Stimulated activated CD4-positive, alpha-beta T cell treated with anti-CD3 and anti-CD28 coated beads, Interleukin-4, amount 100 ng/mL, for 24 hours (primary cell): Measurements from ENCODE around the gene GGCT.
A peak's percentile ranks its signal among the peaks of the same experiment; 100 is the strongest.
"Not testable (repeated sequence)": the region's sequence is repeated elsewhere in the genome, so short reads cannot be mapped to it uniquely, and the experiment has no call there.

Experiments
- DNase-seq: peaks from one replicate; pipeline ENCODE4 v3.0.0-alpha.2; 2020

The GGCT gene, protein sequence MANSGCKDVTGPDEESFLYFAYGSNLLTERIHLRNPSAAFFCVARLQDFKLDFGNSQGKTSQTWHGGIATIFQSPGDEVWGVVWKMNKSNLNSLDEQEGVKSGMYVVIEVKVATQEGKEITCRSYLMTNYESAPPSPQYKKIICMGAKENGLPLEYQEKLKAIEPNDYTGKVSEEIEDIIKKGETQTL

DNA sequence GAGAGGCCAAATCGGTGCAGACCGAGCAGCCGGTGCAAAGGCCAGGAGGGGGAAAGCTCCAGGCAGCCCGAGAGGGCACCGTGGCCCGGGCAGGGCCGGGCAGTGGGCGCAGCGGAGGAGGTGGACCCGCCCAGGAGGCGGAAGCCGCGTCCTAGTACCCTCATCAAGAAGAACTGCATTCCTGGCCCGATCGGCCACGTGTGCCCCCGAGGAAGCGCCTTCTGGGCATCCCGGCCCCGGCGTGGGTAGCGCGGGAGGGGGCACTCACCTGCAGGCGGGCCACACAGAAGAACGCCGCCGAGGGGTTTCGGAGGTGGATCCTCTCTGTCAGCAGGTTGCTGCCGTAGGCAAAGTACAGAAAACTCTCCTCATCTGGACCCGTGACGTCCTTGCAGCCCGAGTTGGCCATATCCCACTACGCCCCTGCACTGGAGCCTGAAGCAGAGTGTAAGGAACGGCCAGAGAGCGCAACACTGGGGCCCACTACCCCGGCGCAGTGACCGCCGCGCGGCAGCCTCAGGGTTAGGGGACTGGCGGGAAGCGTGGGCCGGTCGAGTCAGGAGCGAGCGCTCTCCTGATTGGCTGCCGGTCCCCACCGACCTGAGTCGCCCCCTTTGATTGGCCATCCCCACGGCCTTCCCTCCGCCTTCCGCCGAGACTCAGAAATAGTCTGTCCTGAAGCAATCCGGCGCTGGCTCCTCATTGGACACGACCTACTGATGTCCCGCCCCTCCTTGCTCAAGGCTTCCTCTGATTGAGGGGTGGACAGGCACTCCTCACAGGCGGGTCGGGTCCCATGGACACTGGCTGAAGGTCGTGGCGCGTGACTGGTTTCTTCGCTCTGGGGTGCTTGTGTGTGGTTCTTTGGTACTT lies at the start of gene GGCT:
Gene GGCT (minus strand): TSS at position 529 of the 873 bp plus-strand sequence. CDS start 120 bp downstream, at position 409.
- peak; percentile 98 for DNase-seq

DNA sequence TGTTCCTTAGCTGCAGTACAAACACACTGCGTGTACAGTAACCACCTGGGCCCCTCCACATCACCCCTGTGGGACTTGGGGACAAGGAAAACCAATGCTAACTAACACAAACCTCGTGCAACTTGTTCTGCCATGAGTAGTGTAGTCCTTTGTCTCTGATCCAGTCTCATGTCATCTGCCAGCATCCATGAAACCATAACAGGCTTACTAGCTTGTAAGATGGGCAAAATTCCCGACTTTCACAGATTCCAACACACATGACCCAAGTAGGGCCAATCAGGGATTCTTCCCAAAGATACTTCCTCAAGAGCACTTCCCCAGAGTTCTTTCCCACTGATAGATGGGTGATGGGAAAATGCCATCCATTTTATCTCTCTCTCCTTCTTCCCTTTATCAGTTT lies 48.9 kb upstream of the GGCT start:
- DNase-seq = no peak

DNA sequence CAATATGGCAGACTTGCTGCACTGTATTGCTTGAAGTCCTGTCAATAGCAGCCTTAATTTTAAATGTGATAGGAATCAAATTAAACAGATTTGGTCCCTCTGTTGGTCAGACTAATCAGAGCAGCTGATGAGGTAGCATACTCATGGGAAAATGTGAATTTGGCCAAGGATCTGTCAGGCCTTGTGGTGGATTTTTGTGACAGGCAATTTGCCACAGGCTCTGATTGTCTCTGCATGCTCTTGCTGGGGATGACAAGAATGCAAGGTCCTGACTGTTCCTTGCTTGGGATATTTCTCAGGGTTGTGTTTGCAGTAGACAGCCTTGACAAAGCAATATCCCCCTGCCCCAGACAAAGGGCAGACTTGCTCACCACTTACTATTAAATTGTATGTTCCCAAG lies 48.5 kb upstream of the GGCT start:
- no peak for DNase-seq

DNA sequence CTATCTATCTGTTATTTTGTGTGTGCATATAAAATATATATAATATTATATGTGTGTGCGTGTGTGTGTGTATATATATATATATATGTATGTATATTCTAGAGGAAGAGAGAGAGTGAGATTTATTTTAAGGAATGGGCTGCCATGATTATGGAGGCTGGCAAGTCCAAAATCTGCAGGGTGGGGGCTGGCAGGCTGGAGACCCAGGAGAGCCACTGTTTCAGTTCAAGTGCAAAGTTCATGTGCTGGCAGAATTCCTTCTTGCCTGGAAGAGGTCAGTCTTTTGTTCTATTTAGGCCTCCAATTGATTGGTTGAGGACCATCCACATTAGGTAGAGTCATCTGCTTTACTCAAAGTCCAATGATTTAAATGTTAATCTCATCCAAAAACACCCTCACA lies 47.7 kb upstream of the GGCT start:
- DNase-seq = no peak

DNA sequence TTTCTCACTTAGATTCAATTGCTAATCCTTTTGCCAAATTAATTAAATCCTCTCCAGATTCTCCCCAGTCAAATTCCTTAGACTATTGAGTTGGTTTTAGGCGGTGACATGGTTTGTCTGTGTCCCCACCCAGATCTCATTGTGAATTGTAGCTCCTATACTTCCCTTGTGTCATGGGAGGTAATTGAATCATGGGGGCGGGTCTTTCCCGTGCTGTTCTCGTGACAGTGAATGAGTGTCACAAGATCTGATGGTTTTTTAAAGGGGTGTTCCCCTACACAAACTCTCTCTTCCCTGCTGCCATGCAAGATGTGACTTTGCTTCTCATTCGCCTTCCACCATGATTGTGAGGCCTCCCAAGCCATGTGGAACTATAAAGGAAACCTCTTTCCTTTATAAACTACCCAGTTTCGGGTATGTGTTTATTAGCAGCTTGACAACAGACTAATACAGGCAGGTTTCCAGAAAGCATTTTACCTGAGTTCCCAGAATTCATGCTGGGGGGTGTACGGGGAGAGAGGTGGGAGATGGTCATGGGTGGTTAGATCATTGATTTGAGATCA lies 45.4 kb upstream of the GGCT start:
- DNase-seq = no peak

DNA sequence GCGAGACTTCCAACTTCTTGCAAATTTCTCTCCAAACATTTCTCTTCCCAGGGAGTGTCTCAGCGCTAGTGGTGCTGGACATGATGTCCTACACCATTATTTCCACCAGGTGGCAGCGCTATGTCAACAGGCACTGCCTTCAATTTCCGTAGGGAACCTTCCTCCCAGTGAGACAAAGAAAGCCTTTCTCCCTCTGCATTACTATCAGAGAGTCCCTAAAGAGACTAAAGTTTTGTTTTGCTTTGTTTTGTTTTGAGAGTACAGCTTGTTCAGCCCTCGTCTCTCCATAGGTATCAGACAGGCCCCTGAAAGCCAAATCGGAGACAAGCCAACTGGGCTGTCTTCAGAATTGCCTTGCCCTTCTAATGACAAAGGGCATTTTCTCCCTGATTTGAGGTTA lies 44.2 kb upstream of the GGCT start:
- DNase-seq = peak; percentile 49

DNA sequence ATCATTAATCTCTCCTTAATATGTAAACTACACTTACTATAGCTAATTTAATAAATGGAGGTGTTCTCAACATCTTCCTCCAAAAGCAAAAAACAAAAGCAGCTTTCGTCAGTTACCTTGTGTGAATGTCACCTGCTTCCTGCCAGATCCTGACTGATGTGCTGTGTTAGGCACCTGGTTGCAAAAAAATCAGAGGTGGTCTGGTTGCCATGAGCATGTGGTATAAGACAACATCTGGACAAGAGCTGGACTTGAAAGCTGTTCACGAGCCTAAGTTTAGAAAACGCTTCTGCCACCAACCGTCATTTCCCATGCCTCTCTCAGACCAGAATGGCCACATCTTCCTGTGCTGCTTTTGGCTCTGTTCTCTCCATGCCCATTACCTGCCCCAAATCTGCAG lies 42.0 kb upstream of the GGCT start:
- no peak for DNase-seq

DNA sequence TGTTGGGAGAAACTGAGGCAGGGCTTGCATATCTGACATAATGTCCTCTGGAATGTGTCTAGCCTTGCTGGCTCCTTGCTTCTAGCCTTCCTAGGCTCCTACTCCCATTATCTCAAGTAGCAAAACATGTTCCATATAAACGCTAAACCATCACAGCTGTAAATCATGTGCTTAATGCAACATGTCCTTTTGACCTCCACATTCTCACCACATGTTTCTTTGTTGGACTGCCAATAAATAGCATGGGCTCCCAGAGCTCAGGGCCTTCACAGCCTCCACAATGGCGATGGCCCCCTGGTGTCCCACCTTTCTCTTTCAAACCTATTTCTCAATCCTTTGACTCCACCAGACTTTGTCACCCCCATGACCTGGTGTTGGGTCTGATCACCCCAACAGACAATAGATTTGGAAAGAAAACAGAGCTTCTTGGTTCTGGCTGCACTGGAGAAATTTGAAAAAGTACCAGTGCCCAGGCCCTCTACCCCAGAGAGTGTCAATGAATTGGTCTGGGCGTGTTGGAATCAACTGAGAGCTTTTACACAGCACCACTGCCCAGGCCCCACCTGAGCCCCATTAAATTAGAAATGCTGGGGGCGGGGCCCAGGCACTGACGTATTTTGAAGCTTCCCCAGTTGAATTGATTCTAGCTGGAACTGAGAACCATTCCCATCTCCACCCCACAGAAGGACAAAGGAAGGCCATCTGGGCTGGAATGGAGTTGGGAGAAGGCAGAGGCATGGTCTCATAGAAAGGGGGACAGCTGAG lies 41.3 kb upstream of the GGCT start:
- no peak for DNase-seq

DNA sequence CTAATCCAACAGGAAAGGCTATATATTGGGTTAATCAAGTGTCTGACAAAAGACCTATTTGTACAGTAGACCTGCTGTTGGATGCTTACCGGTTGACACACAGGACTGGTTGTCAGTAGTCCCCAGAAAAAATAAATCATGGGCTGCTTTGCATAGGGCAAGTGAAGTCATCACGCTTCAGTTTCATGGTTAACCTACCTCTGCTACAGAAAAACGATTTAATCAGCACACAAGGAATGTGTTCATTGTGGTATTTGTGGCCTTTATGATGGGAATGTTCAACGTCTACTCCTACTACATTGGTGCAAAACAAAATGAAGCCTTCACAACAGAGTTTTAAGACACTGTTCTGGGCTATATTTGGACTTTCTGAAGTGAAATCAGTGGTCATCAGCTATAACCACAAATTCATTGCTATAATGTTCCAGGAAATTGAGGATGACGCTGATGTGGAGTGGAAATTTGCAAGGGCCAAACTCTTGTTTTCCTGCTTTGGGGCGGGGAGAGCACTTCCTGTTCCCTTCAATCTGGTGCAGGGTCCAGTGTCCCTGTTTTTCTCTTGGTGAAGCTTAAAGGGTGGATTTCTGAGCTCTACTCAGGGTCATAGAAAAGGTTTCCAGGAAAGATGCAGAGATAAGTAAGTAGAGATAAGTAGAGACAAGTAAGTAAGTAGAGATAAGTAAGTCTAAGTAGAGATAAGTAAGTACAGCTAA lies 39.3 kb upstream of the GGCT start:
- no peak for DNase-seq

DNA sequence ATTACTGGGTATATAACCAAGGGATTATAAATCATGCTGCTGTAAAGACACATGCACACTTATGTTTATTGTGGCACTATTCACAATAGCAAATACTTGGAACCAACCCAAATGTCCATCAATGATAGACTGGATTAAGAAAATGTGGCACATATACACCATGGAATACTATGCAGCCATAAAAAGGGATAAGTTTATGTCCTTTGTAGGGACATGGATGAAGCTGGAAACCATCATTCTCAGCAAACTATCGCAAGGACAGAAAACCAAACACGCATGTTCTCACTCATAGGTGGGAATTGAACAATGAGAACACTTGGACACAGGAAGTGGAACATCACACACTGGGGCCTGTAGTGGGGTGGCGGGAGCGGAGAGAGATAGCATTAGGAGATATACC lies 38.5 kb upstream of the GGCT start:
- not testable (repeated sequence) for DNase-seq

DNA sequence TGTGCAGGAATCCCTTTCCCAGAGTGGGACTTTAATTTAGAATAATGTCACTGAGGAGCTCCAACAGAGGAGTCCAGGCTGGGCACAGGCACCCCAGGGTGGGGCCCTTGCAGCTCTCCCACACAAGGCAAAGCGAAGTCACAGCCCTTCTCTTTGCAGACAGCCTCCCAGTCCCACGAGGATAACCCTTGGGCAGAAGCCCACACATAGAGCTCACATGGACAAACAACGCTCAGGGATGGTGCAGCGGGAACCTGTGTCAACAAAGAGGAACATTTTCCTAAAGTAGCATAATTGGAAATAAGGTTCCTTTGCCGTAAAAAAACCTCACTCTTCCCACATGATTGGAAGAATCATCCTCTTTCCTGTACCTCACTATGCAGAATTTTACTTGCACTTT lies 29.3 kb upstream of the GGCT start:
- DNase-seq = no peak

DNA sequence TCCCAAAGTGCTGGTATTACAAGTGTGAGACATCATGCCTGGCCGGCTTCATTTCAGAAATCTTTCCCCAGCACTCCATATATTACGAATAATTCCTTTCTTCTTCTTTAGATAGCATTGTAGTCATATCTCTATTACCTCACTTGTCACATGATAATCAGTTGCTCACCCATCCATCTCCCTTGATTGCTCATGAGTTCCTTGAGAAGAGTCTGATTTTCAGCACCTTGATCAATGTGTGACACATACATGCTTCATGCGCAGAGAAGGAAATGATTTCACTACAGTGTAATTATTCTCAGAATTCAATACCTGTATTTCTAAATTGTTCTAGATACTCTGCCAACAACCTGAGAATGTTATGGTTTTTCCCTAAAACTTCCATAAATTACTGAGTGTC lies 26.7 kb upstream of the GGCT start:
- DNase-seq = no peak

DNA sequence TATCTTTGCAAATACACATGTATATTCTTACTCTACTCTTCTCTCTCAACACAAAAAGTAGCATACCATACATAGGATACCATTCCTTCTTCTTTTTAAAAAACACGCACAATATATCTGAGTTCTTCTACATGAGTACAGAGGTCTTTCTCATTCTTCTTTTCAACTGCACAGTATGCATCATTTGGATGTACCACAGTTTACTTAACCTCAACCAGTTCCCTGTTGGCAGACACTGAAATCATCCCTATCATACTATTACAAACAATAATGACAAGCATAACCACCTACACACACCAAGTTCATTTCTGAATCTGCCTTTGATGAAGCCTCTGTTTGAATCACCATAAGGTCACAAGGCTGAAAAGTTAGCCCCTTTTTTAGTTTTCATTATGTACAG lies 25.7 kb upstream of the GGCT start:
- no peak for DNase-seq

DNA sequence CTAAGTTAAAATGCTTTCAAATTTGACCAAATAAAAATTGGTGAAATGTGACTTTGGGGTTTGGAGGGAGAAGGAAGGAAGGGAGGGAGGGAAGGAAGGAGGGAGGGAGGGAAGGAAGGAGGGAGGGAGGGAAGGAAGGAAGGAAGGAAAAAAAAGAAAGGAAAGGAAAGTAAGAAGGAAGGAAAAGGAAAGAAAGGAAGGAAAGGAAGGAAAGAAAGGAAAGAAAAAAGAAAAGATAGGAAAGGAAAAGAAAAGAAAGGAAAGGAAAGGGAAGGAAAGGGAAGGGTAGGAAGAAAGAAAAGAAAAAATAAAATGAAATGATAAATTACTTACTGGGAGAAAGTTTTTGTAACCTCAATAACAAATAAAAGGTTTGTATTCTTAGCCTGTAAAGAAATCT lies 24.1 kb upstream of the GGCT start:
- no peak for DNase-seq

DNA sequence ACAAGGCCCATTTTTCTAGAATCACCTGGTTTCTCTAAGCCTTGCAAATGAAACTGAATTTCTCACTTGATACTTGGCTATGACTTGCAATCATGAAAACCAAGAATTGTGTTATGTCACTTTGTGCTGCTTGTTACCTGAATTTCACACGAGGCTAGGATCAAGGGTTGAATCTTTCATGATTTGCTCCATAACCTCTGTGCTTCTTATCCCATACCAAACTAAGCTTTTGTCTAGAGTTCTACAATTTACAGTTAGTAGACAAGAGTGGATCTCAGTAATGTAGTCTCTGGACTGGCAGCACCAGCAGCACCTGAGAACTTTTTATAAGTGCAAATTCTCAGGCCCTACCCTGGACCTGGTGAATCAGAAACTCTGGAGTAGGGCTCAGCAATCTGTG lies 22.7 kb upstream of the GGCT start:
- not testable (repeated sequence) for DNase-seq

DNA sequence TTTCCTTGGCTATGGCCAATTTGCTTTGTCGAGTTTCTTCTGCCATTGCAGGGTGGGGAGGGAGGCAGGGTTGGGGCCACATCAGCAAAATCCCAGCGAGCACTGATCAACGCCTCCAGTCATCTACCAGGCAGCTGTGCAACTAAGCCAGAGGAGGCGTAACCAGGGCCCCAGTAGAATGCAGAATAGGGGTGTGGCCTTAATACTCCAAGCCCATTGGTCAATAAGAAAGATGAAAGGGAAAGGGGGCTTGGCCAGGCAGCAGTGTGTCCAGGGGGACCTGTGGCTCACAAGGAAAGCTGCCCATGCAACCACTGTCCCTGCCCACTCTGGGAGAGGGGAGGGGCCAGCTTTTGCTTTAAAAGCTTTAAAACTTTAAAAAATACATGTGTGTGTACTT lies 21.5 kb upstream of the GGCT start:
- no peak for DNase-seq

DNA sequence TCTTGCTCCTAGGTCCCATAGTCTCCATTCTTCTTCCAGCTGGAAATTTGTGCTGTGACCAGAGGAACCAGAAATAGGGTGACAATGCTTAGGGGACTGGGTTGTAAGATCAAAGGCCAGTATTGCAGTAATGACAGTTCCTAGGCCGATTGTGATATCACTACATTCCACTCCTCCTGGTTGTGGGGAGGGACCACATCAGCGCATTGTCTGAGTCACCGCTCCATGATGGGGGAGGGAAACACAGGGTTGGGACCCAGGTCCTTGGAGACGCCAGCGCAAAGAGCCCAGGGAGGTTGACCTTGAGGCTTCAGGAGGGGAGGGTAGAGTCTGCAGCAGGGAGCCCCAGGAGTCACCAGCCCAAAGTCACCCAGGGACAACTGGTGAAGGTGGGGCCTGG lies 20.8 kb upstream of the GGCT start:
- DNase-seq = no peak

DNA sequence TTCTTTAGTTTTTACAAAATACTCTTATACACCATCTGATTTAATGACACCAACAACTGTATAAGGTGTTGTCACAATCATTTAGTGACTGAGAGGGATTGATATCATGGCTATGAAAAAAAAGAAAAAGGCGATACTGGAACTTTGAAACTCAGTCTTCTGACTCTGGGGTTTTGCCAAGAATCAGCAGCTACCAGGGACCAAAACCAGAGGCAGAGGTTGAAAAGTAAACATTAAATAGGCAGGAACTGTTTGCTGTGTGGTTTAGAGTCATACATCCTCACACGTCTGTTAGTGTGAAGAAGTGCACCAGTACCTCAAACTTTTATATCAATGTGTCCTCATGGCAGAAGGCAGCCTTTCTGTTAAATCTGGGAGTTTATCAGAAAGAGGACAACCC lies 19.9 kb upstream of the GGCT start:
- DNase-seq = no peak

DNA sequence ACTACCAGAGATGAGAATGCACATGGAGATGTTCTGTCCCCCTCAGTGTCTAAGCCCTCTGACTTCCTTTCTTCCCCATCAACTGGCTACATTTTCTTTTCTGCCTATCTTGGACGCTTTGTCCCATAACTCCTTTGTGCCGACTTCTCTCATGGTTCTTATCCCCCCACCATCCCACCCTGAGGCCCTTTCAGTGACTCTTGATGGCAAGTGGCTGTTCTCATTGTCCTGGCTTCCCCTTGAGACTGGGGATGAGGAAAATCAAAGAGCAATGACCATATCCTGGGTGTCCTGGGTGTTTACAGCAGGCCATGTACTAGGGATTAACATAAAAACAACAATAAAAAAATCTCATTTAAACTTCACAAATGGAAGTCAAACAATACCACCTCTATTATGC lies 18.8 kb upstream of the GGCT start:
- DNase-seq = no peak

DNA sequence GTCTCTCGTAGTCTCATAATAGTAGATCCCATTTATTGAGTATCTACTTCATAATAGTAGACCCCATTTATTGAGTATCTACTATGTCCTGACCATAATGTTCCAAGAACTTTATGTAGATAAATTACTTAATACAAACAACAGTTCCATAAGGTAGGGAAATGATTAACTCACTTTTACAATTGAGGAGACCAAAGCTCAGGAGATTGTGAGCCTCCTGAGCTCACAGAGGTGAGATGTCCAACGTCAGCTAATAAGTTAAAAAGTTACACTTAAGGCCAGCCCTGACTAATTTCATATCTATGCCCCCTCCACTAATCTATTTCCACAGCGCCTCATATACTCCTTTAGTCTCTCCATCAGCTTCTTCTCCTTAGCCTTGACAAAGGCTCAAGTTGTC lies 17.5 kb upstream of the GGCT start:
- no peak for DNase-seq

DNA sequence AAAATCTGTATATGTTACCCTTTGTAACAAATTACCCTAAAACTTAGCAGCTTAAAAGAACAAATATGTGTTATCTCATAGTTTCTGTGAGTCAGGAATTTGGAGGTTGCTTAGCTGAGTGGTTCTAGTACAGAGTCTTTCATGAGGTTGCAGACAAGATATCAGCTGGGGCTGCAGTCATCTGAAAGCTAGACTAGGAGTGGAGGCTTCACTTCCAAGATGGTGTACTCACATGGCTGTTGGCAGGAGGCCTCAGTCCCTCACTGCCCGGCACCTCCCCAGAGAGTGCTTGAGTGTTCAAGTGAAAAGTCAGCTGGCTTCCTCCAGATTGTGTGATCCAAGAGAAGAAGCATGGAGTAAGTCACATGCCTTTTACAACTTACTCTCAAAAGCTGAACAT lies 16.9 kb upstream of the GGCT start:
- no peak for DNase-seq

DNA sequence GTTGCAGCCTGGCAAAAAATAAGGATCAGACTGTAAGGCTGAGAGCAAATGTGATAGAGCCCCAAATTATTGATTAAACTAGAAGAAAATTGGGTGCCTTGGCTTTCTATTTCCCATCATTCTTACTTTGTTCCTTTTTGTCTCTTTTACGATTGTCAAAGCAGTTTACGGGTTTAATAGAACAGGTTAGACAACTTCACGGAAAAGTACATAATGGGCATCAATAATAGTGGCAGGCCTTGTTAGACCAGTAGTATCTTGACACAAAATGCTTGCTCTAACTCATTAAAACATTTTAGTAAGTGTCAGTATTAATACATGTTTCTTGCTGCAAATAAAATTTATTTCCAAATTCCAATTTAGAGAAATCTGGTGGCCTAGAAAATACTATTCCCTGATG lies 14.5 kb upstream of the GGCT start:
- DNase-seq = no peak

DNA sequence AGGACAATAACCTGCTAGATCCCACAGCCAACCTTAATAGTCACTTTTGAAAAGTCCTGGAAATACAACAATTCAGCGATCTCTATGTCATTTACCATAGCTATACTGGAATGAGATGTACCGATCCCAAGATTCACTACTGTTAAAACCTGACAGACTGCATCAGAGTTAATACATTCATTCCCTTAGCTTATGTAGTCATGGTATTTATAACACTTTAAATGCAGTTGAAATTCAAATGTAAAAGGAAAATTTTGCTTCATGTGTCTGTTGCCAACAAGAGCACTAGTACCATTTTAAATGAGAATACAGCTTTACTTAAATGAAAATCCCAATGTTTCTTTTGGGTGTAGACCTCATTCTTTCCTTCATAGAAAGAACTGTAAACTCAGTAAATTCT lies 11.1 kb upstream of the GGCT start:
- DNase-seq = no peak
